GM19372 (cell line): ENCODE measurements around the gene AMELX.

Experiments
- ATAC-seq: cut with Tn5 transposase; IDR thresholded peaks from one replicate; pipeline ENCODE4 v1.9.1; 2021; ENCODE audit warnings: mild to moderate bottlenecking, low read depth, moderate library complexity; ENCODE audit not compliant: unreplicated experiment

Gene AMELX

DNA sequence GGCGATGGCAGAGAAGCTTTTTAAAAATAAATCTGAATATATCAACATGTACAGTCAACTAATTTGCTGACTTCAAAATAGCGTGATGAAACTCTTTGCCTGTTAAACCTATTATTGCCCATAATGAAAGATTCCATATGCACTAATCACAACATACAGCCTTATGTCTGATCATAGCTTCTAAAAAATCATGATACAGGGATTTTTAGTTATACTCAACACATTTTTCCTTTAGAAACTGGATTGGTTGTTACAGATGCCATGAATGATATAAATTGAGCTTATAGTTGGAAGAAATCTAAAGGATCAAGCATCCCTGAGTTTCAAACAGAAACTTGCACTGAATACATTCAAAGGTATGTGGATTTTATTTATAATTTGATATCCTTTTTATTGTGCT is at the start of gene AMELX:
Gene AMELX (plus strand): TSS at position 301 of the 400 bp plus-strand sequence. CDS start 1,376 bp downstream, outside the sequence.
- no peak for ATAC-seq

DNA sequence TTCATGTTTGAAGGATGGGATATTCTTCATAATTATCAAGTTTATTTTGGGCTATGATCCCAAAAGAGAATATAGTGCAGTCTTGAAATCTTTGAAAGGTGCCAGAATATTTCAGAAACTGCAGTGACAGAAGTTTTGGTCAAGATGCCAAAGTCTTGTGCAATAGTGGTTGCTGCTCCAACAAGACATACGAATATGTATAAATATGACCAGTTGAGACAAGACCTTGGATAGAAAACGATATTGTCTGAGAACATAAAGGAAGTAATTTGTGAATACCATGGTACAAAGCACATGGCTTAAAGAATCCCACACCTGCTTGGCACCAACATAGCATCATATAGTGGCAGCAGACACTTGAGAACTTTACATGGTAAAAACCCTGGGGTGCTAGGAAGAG is 48.6 kb upstream of the AMELX start:
- ATAC-seq, result no peak

DNA sequence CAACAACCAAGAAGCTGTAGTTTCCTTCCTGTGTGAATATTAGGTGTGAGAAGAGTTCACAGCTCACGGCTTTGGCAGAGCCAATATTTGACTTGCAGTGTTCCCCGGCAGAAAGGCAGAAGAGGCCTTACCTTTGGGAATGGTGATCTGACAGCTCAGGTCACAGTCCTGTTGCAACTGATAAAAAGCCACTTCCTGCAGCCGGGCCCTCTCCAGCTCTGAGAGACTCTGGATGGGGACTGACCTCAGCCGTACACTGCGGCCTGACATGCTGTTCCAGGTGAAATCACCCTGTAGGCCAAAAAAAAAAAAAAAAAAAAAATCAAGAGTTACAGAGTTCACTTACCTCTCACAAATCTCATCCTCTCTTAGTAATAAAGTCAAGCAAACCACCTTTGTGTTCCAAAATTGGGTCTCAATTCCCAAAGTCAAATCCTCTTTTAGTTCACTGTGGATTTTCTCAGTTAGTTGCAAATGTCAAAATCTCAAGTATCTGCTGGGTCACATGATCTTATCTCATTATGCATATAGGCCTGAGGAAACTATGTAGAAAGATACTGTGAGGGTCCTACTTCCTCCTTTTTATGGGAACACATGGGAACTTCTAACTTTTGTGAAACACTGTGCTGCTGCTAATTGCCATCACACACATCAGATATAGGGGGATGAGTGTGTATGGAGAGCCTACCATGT is 38.6 kb upstream of the AMELX start:
- ATAC-seq, result no peak

DNA sequence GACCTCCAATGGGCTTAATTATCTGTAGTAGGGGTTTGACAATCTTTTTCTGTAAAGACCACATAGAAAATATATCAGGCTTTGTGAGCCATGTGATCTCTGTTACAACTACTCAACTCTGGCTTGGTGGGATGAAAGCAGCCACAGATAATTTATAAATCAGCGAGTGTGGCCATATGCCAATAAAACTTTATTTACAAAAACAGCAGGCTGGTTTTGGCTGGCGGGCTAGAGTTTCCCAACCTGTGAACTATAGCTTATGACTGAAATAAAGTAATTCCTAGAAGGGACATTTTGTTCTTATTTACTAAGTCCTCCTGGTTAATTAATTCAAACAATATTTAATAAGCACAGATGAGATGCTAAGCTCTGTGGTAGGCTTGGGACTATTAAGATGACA is 35.9 kb upstream of the AMELX start:
- ATAC-seq, result no peak

DNA sequence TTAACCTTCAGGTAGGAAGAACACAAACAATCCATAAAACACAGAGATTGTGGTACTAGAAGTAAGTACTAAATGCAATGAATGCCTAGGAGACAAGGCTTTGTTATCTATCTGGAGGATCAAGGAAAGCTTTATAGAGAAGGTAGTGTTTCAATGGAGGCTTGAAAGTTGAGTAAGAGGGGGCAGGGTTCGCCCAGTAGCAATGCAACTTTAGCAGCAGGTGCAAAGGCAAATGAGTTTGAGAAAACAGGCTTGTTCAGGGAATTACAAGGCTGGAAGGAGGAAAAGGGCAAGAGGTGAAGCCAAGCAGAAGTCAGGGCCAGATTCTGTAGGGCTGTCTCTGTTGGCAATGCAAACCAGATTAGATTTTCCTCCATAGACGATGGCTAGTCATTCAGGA is 35.5 kb upstream of the AMELX start:
- ATAC-seq, result no peak

DNA sequence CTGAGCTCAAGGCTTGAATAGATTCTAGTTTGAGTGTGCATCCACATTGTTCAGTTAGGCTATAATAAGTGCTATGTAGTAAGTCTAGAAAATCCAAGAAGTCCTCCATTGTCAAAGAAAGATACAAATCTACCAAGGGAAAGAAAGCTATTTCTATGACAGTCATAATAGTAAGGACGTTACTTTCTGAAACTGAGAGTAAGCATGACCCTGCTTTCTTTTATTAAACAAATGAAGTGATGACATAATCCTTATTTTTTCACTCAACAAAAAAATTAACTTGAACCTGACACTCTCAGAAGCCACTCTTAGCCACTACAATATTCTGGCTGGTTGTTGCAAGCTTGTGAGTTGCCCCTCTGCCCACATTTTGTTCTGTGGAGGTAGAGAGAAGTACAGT is 33.8 kb upstream of the AMELX start:
- ATAC-seq, result no peak

DNA sequence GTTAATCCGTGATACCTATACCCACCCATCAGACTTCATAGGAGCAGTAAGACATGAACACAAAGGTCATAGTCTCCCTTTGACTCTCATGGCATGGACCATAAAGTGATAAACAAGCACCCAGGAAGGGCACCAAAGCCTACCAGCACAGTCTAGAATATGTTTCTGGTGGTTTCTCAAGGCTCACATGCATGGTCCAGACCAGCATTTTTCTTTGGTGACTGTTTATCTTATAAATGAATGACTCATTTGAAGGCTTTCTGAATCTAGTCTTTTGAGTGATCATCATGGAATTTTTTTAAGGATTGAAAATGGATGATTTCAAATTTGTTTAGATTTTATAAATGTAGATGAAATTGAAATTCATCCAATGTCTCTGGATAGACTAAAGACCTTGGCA is 32.0 kb upstream of the AMELX start:
- no peak for ATAC-seq

DNA sequence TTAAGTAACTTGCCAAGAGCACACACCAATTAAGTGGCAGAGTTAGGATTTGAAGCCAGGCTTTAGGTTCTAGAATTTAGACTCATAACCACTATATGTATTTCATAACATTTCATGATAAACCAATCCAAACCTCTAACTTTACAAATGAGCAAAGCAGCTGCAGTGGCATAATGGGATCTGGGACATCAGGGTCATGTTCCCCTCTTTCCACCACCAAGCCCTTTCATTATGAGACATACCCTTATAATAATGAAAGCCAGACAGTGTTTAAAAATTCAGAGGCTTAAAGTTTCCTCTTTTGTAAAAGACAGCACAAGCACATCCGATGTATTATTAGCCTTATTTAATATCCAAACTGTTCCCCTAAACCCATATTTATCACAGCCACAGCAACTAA is 28.3 kb upstream of the AMELX start:
- ATAC-seq, result no peak

DNA sequence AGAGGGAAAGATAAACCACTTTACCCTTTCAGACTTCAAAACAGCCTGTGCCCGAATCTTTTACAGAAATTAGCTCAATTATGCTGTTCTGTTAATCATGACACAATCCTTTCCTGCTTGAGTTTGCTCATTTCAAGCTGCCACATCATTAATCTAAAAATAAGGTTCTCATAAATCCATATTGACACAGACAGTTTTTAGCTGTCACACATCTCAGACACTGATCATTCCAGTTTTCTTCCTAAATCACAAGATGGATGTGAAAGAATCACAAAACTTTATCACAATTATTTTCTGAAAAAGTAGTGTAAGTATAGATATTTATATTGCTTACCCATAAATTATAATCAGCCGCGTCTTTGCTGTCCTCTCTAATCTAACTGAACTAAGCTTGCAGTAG is 27.9 kb upstream of the AMELX start:
- no peak for ATAC-seq

DNA sequence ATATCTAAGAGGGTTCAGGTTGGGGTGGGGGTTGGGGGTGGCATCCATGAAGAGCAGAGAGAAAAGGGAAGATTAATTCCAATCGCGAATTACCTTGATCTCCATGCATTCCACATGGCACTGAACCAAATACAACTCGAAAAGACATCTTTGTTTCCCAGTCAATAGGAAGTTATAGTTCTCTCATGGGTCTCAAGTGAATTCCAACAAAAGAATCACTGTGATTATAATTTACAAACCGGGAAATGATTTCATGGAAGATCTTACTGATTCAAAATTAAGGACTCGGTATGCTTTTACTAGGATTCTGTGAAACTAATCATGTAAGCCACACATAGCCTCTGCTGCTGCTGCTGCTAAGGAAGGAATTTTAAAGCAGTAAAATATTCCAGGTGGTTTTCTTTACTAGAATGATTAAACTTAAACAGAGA is 26.6 kb upstream of the AMELX start:
- ATAC-seq, result no peak

DNA sequence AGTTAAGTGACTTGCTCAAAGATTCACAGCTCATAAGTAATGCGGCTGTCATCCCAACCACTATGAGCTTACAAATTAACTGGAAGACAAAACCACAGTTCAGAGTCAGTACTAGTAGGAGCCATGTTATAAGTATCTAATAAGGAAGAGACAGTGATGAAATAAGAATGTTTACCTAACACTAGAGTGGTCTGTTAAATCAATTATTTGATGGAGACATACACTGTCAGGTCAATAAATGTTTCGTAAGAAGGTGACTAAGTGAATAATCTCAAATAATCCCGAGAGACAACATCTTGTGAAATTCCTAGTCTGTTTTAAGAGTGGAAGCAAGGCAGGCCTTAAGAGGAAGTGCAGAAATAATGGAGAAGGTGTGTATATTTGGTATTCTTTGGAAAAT is 25.8 kb upstream of the AMELX start:
- no peak for ATAC-seq

DNA sequence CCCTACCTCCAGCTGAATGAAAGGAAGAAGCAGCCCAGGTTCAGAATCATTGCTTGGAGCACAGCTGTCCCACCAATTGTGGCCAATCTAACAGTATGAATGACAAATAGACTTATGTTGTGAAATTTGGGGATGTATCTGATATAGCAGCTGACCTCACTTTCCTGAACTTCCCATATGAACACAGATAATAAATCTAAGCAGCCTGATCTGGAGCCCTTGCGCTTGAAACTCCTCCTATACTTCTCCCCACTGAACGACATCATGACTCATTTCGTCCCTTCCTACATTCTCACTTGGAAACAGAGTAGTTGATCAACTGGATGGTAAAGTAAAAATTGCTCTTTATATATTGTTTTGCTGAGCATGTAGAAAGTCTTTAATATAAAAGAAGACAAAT is 24.2 kb upstream of the AMELX start:
- ATAC-seq, result no peak

DNA sequence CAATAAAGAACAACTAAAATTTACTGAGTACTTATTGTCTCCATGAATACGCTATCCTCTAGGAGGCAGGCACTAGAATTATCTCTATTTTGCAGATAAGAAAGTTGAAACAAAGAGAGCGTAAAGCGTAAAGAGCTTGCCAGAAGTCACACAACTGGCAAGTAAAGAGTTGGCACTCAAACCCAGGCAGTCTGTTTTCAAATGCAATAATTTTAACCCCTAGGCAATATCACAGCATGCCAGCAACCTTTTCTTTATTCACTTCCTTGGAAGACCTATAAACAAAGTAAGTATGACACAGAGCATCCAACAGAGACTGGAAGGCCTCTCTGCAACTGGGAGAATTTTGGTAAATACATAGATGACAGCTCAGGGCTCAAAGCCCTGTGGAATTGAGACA is 23.2 kb upstream of the AMELX start:
- ATAC-seq, result no peak

DNA sequence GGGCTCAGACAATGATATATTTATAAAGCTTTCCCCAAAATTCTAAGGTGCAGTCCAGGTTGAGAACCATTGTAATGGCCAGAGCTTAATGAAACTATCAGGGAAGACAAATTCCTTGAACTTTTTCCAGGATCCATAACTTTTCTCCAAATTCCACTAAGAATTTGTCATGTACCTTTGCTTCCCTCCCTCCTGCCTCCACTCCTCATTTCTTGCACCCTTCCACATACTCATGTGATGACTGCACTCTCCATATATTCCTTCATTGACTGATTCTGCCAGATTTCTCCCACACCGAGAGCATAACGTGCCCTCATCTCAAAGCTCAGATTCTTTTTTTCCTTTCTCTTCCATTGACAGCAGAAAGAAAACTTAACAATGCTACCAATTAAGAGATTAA is 20.9 kb upstream of the AMELX start:
- no peak for ATAC-seq

DNA sequence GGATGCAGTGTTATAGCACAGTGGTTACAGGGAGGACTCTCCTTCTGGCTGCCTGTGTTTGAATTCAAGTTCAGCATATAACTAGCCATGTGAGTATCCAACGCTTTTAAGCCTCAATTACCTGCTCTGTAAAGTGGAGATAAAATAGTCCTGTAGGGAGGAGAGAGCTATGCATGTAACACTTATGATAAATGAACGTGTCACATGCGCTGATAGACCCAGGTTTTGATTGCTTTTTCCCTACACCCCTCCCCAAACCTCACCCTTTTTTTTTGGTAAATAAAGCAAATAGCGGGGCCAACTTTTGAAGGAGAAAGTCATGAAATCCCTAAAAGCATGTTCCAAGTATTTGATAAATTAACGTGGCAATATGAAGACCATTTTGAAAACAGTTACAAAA is 20.4 kb upstream of the AMELX start:
- no peak for ATAC-seq

DNA sequence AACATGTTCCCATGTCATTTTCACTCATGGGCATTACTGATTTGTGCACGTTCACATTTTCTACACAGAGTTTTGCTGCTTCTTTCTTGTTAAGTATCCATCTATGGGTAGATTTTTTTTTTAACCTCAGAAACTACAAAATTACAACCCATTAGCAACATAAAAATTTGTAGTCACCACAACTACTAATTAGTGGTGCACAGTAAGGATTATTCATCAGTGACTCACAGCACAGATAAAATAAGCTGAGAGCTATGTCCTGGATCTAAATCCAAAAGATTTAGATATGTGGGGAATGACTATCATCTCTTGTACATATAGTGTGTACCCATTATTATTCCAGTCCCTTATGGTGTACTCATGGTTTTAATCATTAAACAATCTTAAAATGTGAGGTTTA is 19.7 kb upstream of the AMELX start:
- no peak for ATAC-seq

DNA sequence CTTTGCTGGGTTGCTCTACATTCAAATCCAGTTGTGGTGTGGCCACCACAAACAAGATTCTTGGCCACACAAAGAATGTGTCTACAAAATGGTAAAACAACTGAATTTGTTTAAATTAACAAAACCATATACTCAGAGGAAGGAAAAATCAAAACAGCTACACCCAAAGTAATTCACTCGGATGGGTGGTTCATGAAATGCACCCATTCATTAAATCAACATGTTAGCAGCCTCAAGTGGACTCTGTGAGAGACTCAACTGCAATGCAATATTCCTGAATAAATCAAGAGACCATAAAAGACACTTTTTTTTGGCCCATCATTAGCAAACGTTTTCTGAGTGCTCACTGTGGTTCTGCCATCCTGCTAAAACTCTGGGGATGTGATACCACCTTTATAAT is 11.2 kb upstream of the AMELX start:
- ATAC-seq, result no peak

DNA sequence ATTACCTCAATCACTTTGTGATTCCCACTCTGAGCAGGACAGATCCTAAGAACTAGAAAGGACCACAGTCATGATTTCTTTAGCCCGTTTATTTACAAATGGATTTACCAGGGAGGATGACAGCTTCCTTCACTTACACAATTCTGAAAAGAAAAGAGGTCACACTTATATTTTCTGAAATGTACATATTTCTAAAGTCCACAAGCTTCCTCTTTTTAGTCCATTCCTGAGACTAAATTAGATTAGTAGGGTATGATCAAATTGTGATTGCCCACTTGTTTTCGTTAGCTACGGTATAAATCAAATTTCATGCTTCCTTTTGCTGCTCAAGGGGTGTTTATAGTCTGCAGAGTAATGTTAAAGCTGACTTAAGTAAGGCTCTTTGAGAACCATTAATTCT is 7.6 kb upstream of the AMELX start:
- no peak for ATAC-seq

DNA sequence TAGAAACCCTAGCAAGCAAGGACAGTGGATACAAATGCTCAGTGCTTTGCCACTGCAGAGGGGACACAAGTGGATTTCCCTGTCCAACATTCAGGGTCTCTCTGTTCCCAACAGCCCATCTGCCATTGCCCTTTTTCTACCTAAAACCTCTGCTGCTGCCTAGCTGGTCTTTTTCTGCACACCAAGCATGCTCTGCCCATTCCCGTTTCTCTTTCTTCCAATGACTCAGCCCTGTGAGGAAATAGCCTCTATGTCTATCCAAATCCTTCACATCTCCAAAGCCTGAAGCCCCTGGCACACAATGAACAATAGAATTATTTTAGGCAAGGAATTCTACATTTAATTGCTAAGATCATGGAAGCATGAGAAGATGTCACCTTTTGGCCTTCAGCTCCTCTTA is 5.7 kb upstream of the AMELX start:
- no peak for ATAC-seq

DNA sequence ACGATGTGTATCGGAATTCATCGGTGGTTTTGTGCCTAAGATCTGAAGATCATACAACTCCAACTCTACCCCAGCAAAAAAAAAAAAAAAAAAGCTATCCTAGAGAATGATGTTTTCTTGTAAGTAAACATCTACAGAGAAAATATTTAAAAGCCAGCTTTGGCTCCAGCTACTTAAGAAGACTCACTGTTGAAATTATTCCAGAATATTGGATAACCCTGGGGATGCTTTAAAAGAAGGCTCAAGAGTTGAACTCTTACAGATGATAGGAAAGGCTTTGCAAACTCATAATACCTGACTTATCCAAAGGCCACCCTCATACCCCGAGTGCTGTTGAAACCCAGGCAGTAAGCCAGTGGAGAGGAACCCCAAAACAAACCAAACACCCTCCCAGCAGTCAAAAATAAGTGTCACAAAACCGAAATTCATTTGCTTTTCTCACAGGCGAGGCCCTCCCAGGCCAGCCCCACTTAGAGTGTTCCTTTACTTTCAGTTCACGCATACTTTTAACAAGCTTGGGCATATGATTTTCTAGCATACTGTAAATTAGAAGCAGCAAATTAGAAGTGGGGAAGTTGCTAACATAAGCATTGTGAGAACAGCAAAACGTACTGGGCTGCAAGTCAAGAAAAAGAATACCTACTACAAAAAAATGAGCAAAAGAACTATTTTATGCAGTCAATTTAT is 2.7 kb upstream of the AMELX start:
- no peak for ATAC-seq

DNA sequence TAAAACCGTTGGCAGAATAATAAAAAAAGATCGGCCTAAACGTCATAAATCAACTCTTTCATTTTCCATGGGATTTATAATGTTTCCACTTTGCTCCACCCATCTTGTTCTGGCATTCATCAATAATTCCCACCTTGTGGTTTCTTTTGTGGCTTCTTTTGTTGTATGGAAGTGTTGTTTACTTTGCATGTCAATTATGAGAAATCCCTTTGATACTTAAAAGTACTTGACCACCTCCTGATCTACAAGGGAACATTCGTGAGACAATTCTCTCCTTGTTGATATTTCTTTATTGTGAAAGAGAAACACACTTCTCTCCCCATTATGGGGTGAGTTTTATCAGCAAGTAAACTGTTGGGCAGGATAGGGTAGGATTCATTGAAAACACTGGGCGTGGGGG is 2.8 kb downstream of the AMELX start:
- ATAC-seq, result no peak

DNA sequence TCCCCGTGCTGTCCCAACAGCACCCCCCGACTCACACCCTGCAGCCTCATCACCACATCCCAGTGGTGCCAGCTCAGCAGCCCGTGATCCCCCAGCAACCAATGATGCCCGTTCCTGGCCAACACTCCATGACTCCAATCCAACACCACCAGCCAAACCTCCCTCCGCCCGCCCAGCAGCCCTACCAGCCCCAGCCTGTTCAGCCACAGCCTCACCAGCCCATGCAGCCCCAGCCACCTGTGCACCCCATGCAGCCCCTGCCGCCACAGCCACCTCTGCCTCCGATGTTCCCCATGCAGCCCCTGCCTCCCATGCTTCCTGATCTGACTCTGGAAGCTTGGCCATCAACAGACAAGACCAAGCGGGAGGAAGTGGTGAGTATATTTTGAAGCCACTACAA is 5.4 kb downstream of the AMELX start:
- ATAC-seq, result no peak
